MG63 (cell line): Measurements from ENCODE around the gene BSDC1. TPM values are rescaled to one million over a fixed set of nuclear protein-coding genes. Genes with fewer than 3 reads are reported as not detected.
"Not testable (repeated sequence)": the region's sequence is repeated elsewhere in the genome, so short reads cannot be mapped to it uniquely, and the experiment has no call there.

ENCODE experiments used
- DNase-seq: peaks from one replicate; pipeline ENCODE4 v3.0.0-alpha.2; 2020
- H3K27me3 ChIP-seq: fragments of 250-450 bp; sonication (Bioruptor Pico); 2 replicates; pipeline ENCODE4 v1.5.1; 2020; ENCODE audit warnings: mild to moderate bottlenecking, moderate library complexity
- H3K36me3 ChIP-seq: fragments of 250-450 bp; sonication (Bioruptor Pico); 2 replicates; pipeline ENCODE4 v1.5.1; 2020; ENCODE audit warnings: mild to moderate bottlenecking, moderate library complexity
- H3K4me3 ChIP-seq: fragments of 250-450 bp; sonication (Bioruptor Pico); 2 replicates; pipeline ENCODE4 v1.5.1; 2020; ENCODE audit warnings: mild to moderate bottlenecking, moderate library complexity
- H3K9me3 ChIP-seq: fragments of 250-450 bp; sonication (Bioruptor Pico); 2 replicates; pipeline ENCODE4 v1.5.1; 2020; ENCODE audit warnings: mild to moderate bottlenecking, moderate library complexity
- total RNA-seq: library from RNA; depleted of rRNA; stranded (reverse); fragments of >200 nt; shearing (Covaris generic); gene quantifications from 2 replicates; pipeline ENCODE4 v1.2.3, GENCODE V29; 2014; ENCODE audit warnings: low replicate concordance

BSDC1 gene
- total RNA-seq, 1 experiment from 2014 or later, result 52.2 TPM

DNA sequence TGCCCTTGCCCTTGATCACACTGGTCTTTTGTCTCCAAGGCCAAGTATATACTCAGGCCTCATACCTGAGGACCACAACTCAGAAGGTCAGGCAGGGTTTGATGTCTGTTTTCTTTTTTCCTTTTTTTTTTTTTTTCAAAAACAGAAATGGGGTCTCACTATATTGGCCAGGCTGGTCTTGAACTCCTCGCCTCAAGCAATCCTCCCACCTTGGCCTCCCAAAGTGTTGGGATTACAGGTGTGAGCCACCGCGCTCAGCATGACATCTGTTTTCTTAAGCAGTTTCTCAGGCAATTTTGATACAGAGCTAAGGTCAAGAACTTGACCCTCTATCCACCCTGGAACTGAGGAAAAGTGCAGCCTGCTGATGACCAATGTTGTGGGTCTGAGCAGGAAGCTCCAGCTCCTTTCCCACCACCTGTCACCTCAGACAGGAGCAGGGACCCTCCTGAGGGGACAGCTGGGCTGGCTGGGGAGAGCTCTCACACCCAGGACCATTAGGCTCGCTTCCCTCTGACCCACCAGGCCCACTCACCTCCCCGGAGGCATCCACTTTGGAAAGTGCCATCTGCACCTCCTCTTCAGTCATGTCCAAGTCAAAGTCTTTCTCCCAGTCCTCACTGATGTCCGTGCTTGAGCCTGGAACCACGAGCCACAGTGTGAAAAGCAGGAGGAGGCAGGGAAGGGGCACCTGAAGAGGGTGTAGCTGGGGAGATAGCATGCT is 26.2 kb downstream of the BSDC1 start:
- H3K27me3 ChIP-seq, result no peaks in the 10 kb centered on the region
- no peak overlapping the region for H3K4me3 ChIP-seq
- DNase-seq, result no peak
- H3K36me3 ChIP-seq, result peaks cover 14% of the 10 kb centered on the region
- no peaks in the 10 kb centered on the region for H3K9me3 ChIP-seq

GRCh38 chr1:32365445-32365844 is 28.8 kb downstream of the BSDC1 start:
- DNase-seq, result no peak
- no peaks in the 10 kb centered on the region for H3K9me3 ChIP-seq
- H3K27me3 ChIP-seq, result no peaks in the 10 kb centered on the region
- H3K36me3 ChIP-seq, result peaks cover 9% of the 10 kb centered on the region
- H3K4me3 ChIP-seq, result no peak overlapping the region

DNA sequence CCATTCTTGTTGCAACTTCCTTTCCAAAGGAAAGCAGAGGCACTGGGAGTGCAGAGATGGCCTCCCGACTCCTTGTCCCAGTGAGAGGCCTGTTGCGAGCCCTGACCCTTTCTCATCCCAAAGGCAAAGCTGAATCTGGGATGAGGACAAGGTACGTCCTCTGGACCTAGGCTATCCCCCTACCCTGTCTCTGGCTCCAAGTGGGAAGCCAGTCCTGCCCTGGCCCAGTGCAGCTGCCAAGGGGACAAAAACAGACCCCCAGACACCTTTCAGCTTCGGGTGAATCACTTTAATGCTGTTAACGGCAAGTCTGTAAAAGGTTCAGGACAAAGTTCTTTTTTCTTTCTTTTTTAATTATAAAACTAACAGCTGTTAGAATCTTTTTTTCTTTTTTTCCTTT is 29.4 kb downstream of the BSDC1 start:
- Histone ChIP-seq H3K4me3 (no peak overlapping the region), H3K36me3 (peaks cover 9% of the 10 kb centered on the region), H3K9me3 (no peaks in the 10 kb centered on the region), H3K27me3 (no peaks in the 10 kb centered on the region)
- DNase-seq, result no peak

GRCh38 chr1:32363713-32364112 is 30.5 kb downstream of the BSDC1 start:
- peaks cover 9% of the 10 kb centered on the region for H3K36me3 ChIP-seq
- no peak overlapping the region for H3K4me3 ChIP-seq
- no peaks in the 10 kb centered on the region for H3K9me3 ChIP-seq
- DNase-seq, result no peak
- H3K27me3 ChIP-seq, result no peaks in the 10 kb centered on the region

DNA sequence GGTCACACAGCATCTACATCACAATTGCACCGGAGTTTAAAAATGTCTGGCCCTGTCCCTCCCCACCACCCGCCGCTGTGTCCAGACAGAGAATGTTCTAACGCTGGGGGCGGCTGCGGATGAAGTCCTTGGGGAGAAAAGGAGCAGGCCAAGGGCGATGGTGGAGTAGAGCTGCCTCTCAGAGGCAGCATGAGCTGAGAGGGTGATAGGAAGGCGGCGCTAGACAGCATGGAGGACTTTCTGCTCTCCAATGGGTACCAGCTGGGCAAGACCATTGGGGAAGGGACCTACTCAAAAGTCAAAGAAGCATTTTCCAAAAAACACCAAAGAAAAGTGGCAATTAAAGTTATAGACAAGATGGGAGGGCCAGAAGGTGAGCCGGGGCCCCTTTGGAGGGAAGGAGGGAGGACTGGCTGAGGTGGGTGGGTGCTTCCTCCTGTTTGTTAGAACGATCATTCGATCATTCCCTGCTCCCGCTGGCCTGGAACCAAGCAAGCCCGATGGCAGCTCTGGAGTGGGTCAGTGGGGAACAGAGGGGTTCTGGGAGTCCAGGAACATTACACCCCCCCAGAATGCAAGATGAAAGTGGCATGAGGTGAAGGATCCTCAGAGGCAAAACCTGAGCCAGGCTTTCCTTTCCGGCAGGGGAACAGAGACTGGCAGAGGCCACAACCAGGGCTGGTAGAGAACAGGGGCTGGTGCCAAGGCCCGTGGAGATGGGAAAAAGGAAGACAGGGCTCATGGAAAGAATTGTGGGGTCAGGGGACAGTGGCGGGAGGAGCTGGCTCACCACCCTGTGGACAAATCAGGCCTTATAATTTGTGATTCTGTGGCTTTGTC is 31.5 kb downstream of the BSDC1 start, which contains the start of the genes FAM229A and TSSK3:
TSS of gene FAM229A (minus strand) at position 12 of the 840 bp plus-strand sequence. CDS start 394 bp downstream, outside the sequence.
TSS of gene TSSK3 (plus strand) at position 66 of the 840 bp plus-strand sequence. CDS start at position 229, 163 bp downstream.
- H3K36me3 ChIP-seq, result peaks cover 6% of the 10 kb centered on the region
- no peak within 1 kb of the TSS for H3K4me3 ChIP-seq
- H3K9me3 ChIP-seq, result no peaks in the 10 kb centered on the region
- no peaks in the 10 kb centered on the region for H3K27me3 ChIP-seq
- no peak for DNase-seq

- no peaks in the 10 kb centered on the region for H3K27me3 ChIP-seq
- H3K36me3 ChIP-seq, result no peaks in the 10 kb centered on the region; the same call in 1 of the 2 replicates
- H3K9me3 ChIP-seq, result no peaks in the 10 kb centered on the region
- H3K4me3 ChIP-seq, result no peak overlapping the region
- DNase-seq, result no peak
These were observed 32.4 kb downstream of the BSDC1 start for GRCh38 chr1:32361674-32362473.

DNA sequence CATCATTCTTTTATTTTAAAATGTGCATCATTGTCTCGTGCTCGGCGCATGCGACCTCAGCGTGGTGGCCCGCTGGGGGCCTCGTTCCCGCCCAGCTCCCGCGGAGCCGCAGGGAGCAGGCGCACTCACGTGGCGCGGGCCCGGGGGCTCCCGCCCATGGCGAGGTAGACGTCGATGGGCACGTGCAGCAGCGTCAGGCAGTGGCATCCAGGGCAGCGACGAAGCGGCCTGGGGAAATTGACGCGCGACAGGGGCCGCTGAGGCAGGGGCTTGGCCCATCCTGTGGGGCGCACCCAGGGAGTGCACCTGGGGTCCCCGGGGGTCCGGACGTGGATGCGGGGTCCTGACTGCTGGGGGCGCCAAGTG is 33.0 kb downstream of the BSDC1 start:
- no peak for DNase-seq
- H3K36me3 ChIP-seq, result no peaks in the 10 kb centered on the region; the same call in 1 of the 2 replicates
- no peaks in the 10 kb centered on the region for H3K9me3 ChIP-seq
- H3K4me3 ChIP-seq, result no peak overlapping the region
- no peaks in the 10 kb centered on the region for H3K27me3 ChIP-seq

GRCh38 chr1:32358435-32358834 is 35.8 kb downstream of the BSDC1 start:
- Histone ChIP-seq H3K36me3 (no peaks in the 10 kb centered on the region; the same call in 1 of the 2 replicates), H3K4me3 (no peak overlapping the region), H3K9me3 (no peaks in the 10 kb centered on the region), H3K27me3 (no peaks in the 10 kb centered on the region)
- no peak for DNase-seq

GRCh38 chr1:32357614-32358013 is 36.6 kb downstream of the BSDC1 start:
- DNase-seq, result no peak
- Histone ChIP-seq H3K9me3 (no peaks in the 10 kb centered on the region), H3K27me3 (no peaks in the 10 kb centered on the region)

DNA sequence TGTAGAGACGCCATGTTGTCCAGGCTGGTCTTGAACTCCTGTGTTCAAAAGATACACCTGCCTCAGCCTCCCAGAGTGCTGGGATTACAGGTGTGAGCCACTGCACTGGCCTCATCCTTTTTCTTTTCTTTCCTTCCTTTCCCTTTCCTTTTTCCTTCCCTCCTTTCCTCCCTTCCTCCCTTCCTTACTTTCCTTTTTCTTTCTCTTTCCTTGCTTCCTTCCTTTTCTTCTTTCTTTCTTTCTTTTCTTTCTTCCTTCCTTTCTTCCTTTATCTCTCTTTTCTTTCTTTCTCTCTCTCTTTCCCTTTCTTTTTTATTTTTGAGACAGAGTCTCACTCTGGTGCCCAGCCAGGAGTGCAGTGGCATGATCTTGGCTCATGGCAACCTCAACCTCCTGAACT is 37.8 kb downstream of the BSDC1 start:
- H3K9me3 ChIP-seq, result no peaks in the 10 kb centered on the region
- no peaks in the 10 kb centered on the region for H3K27me3 ChIP-seq
- no peaks in the 10 kb centered on the region; the same call in 1 of the 2 replicates for H3K36me3 ChIP-seq
- H3K4me3 ChIP-seq, result no peak overlapping the region
- no peak for DNase-seq

More at GRCh38 chr1:32357614-32358013, 36.6 kb downstream of the BSDC1 start:
- Histone ChIP-seq H3K36me3 (no peaks in the 10 kb centered on the region; the same call in 1 of the 2 replicates), H3K4me3 (no peak overlapping the region)

DNA sequence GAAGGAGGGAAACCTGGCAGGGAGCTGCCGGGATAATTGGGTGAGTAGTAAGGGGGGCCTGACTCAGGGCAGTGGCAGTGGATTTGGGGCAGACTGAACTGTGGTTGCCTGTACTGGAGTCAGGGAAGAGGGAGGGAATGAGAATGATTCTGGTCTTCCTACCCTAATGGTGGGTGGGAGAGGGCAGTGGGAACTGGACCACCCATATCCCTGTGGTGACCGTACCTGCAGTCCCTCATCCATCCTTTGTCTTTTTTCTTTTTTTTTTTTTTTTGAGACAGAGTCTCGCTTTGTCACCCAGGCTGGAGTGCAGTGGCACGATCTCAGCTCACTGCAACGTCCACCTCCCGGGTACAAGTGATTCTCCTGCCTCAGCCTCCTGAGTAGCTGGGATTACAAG is 38.5 kb downstream of the BSDC1 start:
- not testable (repeated sequence) for H3K9me3 ChIP-seq, H3K4me3 ChIP-seq, DNase-seq, H3K27me3 ChIP-seq, H3K36me3 ChIP-seq

DNA sequence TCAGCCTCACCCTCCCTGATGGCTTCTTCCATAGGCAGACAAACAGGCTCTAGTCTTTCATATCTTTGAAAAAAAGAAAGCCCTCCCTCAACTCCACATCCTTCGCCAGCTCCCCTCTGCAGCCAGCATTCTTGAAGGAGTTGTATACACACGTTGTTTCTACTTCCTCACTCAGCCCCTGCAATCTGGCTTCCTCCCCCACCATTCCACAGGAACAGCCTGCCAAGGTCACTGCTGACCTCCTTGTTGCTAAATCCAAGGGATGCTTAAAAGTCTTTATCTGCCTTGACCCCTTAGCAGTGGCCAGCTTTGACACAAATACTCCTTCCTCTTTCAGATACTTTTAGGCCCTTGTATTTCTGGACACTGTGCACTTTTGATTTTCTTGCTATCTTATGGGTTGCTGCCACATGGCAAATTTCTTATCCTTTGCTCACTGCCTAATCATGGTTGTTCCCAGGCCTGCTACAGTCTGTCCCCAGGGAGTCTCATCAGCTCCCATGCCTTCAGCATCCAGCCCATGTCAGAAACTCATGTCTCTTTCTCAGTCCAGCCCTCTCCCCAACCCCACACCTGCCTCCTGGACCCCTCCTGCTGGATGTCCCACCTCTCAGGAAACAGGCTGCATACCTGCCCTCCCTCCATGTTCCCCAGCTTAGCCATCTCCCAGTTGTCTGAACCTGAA is 40.2 kb downstream of the BSDC1 start:
- no peaks in the 10 kb centered on the region for H3K36me3 ChIP-seq
- DNase-seq, result peak; percentile 43
- no peaks in the 10 kb centered on the region for H3K27me3 ChIP-seq
- no peaks in the 10 kb centered on the region for H3K9me3 ChIP-seq
- H3K4me3 ChIP-seq, result no peak overlapping the region

GRCh38 chr1:32353431-32353830 is 40.8 kb downstream of the BSDC1 start:
- H3K9me3 ChIP-seq, result no peaks in the 10 kb centered on the region

GRCh38 chr1:32352831-32353383 is 41.3 kb downstream of the BSDC1 start:
- no peaks in the 10 kb centered on the region for H3K27me3 ChIP-seq
- peak; percentile 38 for DNase-seq
- no peaks in the 10 kb centered on the region for H3K9me3 ChIP-seq
- H3K4me3 ChIP-seq, result no peak overlapping the region
- no peaks in the 10 kb centered on the region for H3K36me3 ChIP-seq

More at GRCh38 chr1:32353431-32353830, 40.8 kb downstream of the BSDC1 start:
- DNase-seq, result peak; percentile 29
- Histone ChIP-seq H3K27me3 (no peaks in the 10 kb centered on the region), H3K4me3 (no peak overlapping the region), H3K36me3 (no peaks in the 10 kb centered on the region)

DNA sequence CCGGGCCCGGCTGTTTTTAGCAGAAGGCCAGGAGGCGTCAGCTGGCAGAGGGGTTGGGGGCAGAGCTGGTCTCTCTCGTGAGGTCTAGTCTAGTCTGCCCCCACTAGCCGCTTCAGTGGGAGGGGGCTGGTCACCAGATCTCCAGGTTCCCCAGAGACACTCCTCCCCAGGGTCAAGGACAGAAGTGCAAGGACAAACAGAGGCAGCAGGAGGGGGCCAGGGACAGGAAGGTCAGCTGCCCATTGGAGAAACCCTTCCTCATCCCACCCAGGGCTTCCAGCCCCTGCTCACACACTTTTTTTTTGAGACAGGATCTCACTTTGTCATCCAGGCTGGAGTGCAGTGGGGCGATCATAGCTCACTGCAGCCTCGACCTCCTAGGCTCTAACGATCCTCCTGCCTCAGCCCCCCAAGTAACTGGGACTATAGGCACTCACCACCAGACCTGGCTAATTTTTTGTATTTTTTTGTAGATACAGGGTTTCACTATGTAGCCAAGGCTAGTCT is 41.9 kb downstream of the BSDC1 start:
- no peak for DNase-seq

More for the DNA sequence above, 41.9 kb downstream of the BSDC1 start:
- H3K4me3 ChIP-seq, result peak overlapping the region; percentile 56
- H3K27me3 ChIP-seq, result no peaks in the 10 kb centered on the region
- H3K9me3 ChIP-seq, result no peaks in the 10 kb centered on the region
- no peaks in the 10 kb centered on the region for H3K36me3 ChIP-seq
